ENCODE data around the gene MTM1.

Gene MTM1
- total RNA-seq = 25.8 to 41.4 (median 34.4) reads per million in 4 experiments

GRCh38 chrX:150568320-150569154 is at the start of gene MTM1:
TSS of gene MTM1 (plus strand) at chrX:150568621. CDS start at chrX:150592615, 23,994 bp downstream.
- DNase-seq = peak; percentile 80

DNA sequence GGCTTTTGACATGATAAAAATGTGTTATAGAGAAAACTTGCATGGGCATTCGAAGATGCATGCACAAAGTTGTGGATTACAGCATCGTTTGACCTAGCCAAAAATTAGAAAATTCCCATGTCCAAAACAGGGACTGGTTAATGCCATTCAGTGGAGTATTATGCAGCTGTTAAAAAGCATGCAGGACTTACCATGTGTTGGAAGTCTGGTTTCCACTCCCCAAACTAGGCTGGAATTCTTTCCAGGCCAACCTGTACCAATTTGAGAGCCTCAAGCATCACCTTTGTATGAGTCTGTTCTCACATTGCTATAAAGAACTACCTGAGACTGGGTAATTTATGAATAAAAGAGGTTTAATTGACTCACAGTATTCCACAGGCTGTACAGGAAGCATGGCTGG is 45.9 kb upstream of the MTM1 start:
- no peak for DNase-seq

GRCh38 chrX:150525061-150525919 is 43.1 kb upstream of the MTM1 start:
- no peak for DNase-seq

GRCh38 chrX:150526692-150527091 is 41.7 kb upstream of the MTM1 start:
- DNase-seq = no peak

DNA sequence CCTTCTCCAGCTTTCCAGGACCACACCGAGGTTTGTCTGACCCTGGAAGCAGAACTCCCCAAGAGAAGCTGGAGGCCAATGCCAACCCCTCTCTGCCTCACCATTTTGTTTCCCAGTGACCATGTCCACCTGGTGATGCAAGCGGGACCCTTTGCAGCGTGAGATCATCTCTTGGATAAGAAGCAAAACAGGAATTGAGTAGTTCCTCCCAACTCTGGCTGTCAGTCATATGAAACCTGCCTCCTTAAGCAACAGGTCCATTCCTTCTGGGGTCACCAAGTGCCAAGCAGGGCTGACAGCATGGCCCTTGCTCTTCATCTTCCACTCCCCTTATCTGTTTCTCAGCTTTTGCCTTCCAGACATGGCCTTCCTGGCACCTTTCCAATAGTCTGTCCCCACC is 41.3 kb upstream of the MTM1 start:
- no peak for DNase-seq

GRCh38 chrX:150529587-150529986 is 38.8 kb upstream of the MTM1 start:
- no peak for DNase-seq

GRCh38 chrX:150530821-150531220 is 37.6 kb upstream of the MTM1 start:
- DNase-seq = no peak

DNA sequence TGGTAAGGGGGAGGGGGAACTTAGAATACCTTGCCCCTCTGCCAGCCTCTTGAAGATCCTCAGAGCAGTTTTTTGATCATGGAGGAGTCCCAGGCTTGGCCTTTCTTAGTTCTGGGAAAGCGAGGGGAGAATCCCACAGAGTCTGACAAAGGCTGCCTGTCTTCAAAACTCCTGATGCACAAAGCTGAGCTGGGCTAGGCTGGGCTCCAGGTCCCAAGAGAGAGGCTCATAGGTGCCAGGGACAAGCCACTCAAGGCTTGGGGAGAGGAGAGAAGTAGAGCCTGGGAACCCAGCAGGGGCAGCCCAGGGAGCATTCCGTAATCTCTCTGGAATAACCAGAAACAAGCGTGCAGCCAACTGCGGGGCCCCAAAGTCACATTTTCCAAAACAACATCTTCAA is 37.0 kb upstream of the MTM1 start:
- DNase-seq = no peak

DNA sequence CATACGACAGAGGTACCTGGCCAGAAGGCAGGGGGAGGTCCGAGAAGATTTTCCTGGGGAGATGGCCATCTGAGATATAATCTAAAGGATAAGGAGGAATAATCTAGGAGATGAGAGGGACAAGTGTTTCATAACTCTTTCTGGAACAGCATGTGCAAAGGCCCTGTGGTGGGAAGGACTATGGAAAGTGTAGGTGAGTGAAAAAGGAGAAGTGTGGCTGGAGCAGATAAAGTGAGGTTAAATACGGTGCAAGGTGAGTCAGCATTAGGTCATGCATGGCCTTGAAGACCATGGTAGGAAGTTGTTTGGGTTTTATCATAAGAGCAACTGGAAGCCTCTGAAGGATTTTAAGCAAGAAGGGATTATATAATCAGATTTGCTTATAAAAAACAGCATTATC is 34.6 kb upstream of the MTM1 start:
- no peak for DNase-seq

DNA sequence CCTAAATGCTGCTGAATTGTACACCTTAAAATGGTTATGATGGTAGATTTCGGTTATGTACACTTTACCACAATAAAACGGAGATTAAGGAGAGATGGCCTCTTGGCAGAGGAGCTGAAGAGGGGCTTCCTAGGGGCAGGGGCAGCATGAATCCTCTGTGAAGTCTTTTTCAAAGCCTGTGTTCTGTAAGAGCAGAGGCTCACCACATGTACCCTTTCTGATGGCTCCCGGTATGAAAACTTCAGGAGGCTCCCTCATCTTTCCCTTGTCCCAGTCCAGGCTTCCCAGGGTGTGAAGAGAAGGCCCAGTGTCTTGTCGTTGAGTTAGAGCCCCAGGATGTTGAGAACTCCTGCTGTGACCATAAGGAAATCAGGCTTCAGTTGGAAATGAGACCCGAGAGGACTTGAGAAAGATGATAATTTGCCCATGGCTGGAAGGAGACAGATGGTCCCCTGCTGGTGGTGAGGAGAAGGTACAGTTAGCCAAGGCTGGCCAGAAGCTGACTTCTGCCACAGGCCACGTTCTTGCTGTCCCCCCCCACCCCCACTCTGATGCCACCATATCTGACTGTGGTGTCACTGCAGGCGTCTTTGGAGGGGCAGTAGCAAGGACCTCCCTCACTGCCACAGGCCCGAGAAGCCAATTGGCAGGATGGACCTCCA is 31.8 kb upstream of the MTM1 start:
- no peak for DNase-seq

DNA sequence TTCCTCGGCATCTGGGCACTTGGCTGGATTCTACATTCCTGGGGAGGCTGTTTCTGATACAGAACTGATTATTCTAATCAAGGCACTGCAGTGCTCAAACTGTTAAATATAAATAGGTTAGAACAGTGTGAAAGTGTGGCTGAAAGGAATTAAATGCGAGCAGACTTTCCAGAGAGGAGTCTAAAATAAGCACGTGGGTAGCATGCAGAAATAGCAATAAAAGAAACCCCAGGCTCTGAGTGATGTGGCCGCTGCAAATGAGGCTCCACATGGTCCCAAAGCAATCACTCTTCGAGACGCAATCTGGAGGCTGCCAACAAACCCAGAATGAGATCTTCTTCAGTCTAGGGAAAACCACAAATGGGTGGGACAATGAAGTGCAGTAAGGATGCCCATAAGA is 30.6 kb upstream of the MTM1 start:
- DNase-seq = no peak

- no peak for DNase-seq
These were observed 27.5 kb upstream of the MTM1 start for GRCh38 chrX:150540965-150541364.

GRCh38 chrX:150542846-150543229 is 25.6 kb upstream of the MTM1 start:
- DNase-seq = no peak

GRCh38 chrX:150543230-150544155 is 24.9 kb upstream of the MTM1 start:
- no peak for DNase-seq

GRCh38 chrX:150544222-150544787 is 24.1 kb upstream of the MTM1 start:
- no peak for DNase-seq

DNA sequence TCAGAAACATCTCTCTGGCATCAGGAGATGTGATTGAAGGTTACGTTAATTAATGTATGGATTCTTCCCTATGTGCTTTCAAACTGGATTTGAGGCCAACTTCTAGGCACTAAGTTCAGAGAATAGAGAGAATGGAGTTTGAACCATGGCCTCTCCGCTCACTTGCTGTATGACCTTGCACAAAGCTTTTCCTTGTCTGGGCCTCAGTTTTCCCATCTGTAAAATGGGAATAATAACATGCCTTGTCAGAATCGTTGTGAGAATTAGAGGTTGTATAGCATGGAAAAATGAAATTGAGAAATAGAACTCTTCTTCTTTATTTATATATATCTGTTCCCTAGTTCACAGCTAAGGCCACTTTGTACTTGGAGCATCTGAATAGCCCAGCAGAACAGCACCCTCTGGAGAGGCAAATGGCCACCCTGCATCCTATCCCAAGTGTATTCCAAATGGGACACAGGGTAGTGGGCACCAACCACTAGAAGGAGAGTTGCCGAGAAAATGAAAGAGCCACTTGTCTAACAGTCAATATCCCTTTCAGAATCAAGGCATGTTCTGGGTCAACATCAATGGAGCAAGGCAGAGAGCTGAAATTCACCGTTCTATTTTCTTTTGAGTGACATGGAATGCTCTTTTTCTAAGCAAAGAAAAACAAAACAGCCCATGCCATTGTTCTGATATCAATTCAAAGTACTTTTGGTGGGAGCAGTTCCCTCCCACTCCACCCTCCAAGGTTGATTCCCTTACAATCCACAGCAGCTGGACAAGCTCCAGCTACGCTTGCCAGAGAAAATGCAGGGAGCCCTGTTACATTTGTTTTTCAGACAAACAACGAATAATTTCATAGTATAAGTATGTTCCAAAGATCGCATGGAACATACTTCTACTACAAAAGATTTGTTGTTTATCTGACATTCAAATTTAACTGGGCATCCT is 23.3 kb upstream of the MTM1 start:
- no peak for DNase-seq

GRCh38 chrX:150546711-150547153 is 21.7 kb upstream of the MTM1 start:
- DNase-seq = peak; percentile 21

- DNase-seq = no peak
These were observed 20.9 kb upstream of the MTM1 start for GRCh38 chrX:150547375-150548115.

DNA sequence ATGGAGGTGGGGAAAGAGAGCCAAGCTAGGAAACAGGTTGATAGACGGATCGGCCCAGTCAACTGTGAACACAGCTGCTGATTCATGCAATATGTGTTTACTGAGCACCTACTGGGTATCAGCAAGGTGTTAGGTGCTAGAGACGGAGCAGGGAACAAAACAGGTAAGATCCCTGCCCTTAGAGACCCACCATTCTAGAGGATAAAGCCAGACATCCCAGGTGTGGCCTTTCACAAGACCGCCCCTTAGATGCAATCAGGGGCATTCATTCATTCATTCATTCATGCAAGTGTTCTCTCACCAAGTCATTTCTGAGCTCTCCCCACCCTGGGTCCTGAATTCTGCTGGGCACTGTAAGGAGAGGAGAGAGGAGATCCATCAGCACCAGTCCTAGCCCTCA is 20.2 kb upstream of the MTM1 start:
- DNase-seq = no peak

GRCh38 chrX:150548684-150549083 is 19.7 kb upstream of the MTM1 start:
- DNase-seq = no peak
